Measurements from ENCODE around the gene RPS21. TPM values are rescaled to one million over a fixed set of nuclear protein-coding genes. Genes with fewer than 3 reads are reported as not detected.

Gene RPS21
- total RNA-seq, 2 donors from 2014 or later: 1,359 to 1,579 TPM

- peaks cover 4% of the 10 kb centered on the region for H3K4me1 ChIP-seq
- H3K9ac ChIP-seq (ENCODE audit: low read depth in 2 of 2, low read length in 2 of 2): no peak overlapping the region
- no peak for TF ChIP-seq CTCF (IDR thresholded peaks at IDR 0.05)
- H3K27me3 ChIP-seq: no peaks in the 10 kb centered on the region
- no peaks in the 10 kb centered on the region for H3K36me3 ChIP-seq
- DNase-seq: no peak
- H3K27ac ChIP-seq: no peak overlapping the region
- H3K9me3 ChIP-seq: no peaks in the 10 kb centered on the region
- H3K4me3 ChIP-seq: no peak overlapping the region
- intact Hi-C loops (cut with DNase I): no loop called here
These were observed 35.2 kb upstream of the RPS21 start for GRCh38 chr20:62351469-62352401.

GRCh38 chr20:62352402-62353288 lies 34.3 kb upstream of the RPS21 start:
- no peak for TF ChIP-seq CTCF (IDR thresholded peaks at IDR 0.05)
- DNase-seq: no peak
- Histone ChIP-seq H3K9ac (ENCODE audit: low read depth in 2 of 2, low read length in 2 of 2) (no peak overlapping the region), H3K27me3 (no peaks in the 10 kb centered on the region), H3K9me3 (no peaks in the 10 kb centered on the region), H3K27ac (no peak overlapping the region), H3K4me1 (peaks cover 4% of the 10 kb centered on the region), H3K4me3 (no peak overlapping the region), H3K36me3 (no peaks in the 10 kb centered on the region)
- intact Hi-C loops (cut with DNase I): no loop called here

GRCh38 chr20:62353289-62354030 lies 33.4 kb upstream of the RPS21 start:
- intact Hi-C loops (cut with DNase I): no loop called here
- TF ChIP-seq CTCF (IDR thresholded peaks at IDR 0.05): no peak
- no peaks in the 10 kb centered on the region for H3K36me3 ChIP-seq
- H3K4me1 ChIP-seq: peaks cover 4% of the 10 kb centered on the region
- H3K4me3 ChIP-seq: no peak overlapping the region
- no peak overlapping the region for H3K27ac ChIP-seq
- H3K9me3 ChIP-seq: no peaks in the 10 kb centered on the region
- no peaks in the 10 kb centered on the region for H3K27me3 ChIP-seq
- no peak for DNase-seq
- no peak overlapping the region for H3K9ac ChIP-seq (ENCODE audit: low read depth in 2 of 2, low read length in 2 of 2)

- peaks cover 4% of the 10 kb centered on the region for H3K4me1 ChIP-seq
- no peak for DNase-seq
These were observed 32.7 kb upstream of the RPS21 start for GRCh38 chr20:62354031-62354808.

More at GRCh38 chr20:62354031-62354808, 32.7 kb upstream of the RPS21 start:
- Histone ChIP-seq H3K9me3 (no peaks in the 10 kb centered on the region), H3K36me3 (no peaks in the 10 kb centered on the region), H3K27ac (no peak overlapping the region), H3K27me3 (no peaks in the 10 kb centered on the region), H3K4me3 (no peak overlapping the region), H3K9ac (ENCODE audit: low read depth in 2 of 2, low read length in 2 of 2) (no peak overlapping the region)
- intact Hi-C loops (cut with DNase I): no loop called here
- TF ChIP-seq CTCF (IDR thresholded peaks at IDR 0.05): no peak
